Parathyroid adenoma (tissue), 2 donors: ENCODE results near the gene HBM.
"Not testable (repeated sequence)": the region's sequence is repeated elsewhere in the genome, so short reads cannot be mapped to it uniquely, and the experiment has no call there.

ENCODE experiments used
- H2AFZ ChIP-seq: fragments of 300-600 bp; sonication (generic); one replicate; pipeline ENCODE4 v1.7.0; 2017; ENCODE audit warnings: antibody characterized with exemption, mild to moderate bottlenecking
- H3K27ac ChIP-seq: fragments of 300-600 bp; sonication (generic); one replicate; pipeline ENCODE4 v1.7.0; 2017
- H3K27me3 ChIP-seq: fragments of 300-600 bp; sonication (generic); one replicate; pipeline ENCODE4 v1.7.0; 2017; ENCODE audit warnings: low read length; ENCODE audit not compliant: control insufficient read depth, insufficient read depth
- H3K36me3 ChIP-seq: fragments of 300-600 bp; sonication (generic); one replicate; pipeline ENCODE4 v1.7.0; 2017; ENCODE audit warnings: low read length; ENCODE audit not compliant: control insufficient read depth, insufficient read depth
- H3K4me1 ChIP-seq: fragments of 300-600 bp; sonication (generic); one replicate; pipeline ENCODE4 v1.7.0; 2017; ENCODE audit warnings: control low read depth
- H3K4me2 ChIP-seq: fragments of 300-600 bp; sonication (generic); one replicate; pipeline ENCODE4 v1.7.0; 2017; ENCODE audit warnings: low read length
- H3K4me3 ChIP-seq: fragments of 300-600 bp; sonication (generic); one replicate; pipeline ENCODE4 v1.7.0; 2017; ENCODE audit warnings: low read depth, low read length
- H3K79me2 ChIP-seq: fragments of 300-600 bp; sonication (generic); one replicate; pipeline ENCODE4 v1.7.0; 2017; ENCODE audit warnings: control low read depth
- H3K9ac ChIP-seq: fragments of 300-600 bp; sonication (generic); one replicate; pipeline ENCODE4 v1.7.0; 2017; ENCODE audit warnings: mild to moderate bottlenecking
- H3K9me3 ChIP-seq: fragments of 300-600 bp; sonication (generic); one replicate; pipeline ENCODE4 v1.7.0; 2017; ENCODE audit warnings: low read length; ENCODE audit not compliant: control insufficient read depth
- CTCF ChIP-seq: fragments of 300-600 bp; sonication (generic); IDR thresholded peaks from one replicate; pipeline ENCODE4 v1.7.0; 2017; ENCODE audit warnings: antibody characterized with exemption, mild to moderate bottlenecking
- donor health status: primary hyperparathyroidism.

The HBM gene

DNA sequence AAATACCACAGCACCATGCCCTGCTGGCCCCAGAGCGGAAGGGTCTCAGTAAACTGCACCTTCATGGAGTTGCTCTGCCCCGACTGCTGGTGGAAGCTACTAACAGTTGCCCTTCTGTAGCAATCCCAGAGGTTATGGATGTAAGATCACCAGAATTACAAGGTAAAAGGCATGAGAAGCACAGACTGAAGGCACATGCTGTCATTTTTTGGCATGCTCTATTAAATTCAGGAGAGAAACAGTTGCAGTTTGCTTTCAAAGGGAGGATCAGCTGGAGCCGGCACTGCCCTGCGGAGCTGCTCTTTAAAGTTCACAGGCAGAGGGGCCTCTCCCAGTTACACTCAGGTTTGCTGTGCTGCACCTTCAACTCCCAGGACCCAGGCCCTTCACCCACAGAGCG is 46.5 kb upstream of the HBM start:
- Histone ChIP-seq H3K4me2 (no peak overlapping the region), H3K79me2 (no peaks in the 10 kb centered on the region), H3K9me3 (no peaks in the 10 kb centered on the region), H3K27me3 (no peaks in the 10 kb centered on the region), H3K4me3 (no peak overlapping the region), H3K9ac (no peak overlapping the region), H2AFZ (no peak overlapping the region), H3K27ac (no peak overlapping the region), H3K36me3 (no peaks in the 10 kb centered on the region), H3K4me1 (no peaks in the 10 kb centered on the region)
- TF ChIP-seq CTCF = no peak

GRCh38 chr16:119835-120491 is 45.8 kb upstream of the HBM start:
- Histone ChIP-seq H3K4me3 (no peak overlapping the region), H3K9me3 (no peaks in the 10 kb centered on the region), H3K36me3 (no peaks in the 10 kb centered on the region), H3K27ac (no peak overlapping the region), H3K9ac (no peak overlapping the region), H3K79me2 (no peaks in the 10 kb centered on the region), H3K4me2 (no peak overlapping the region), H3K27me3 (no peaks in the 10 kb centered on the region), H3K4me1 (no peaks in the 10 kb centered on the region), H2AFZ (no peak overlapping the region)
- no peak for TF ChIP-seq CTCF

GRCh38 chr16:120756-121155 is 45.0 kb upstream of the HBM start:
- H3K27me3 ChIP-seq = no peaks in the 10 kb centered on the region
- no peaks in the 10 kb centered on the region for H3K36me3 ChIP-seq
- no peak for TF ChIP-seq CTCF
- no peak overlapping the region for H3K4me3 ChIP-seq
- no peak overlapping the region for H3K4me2 ChIP-seq
- no peaks in the 10 kb centered on the region for H3K4me1 ChIP-seq
- H3K9me3 ChIP-seq = no peaks in the 10 kb centered on the region
- H3K79me2 ChIP-seq = no peaks in the 10 kb centered on the region
- no peak overlapping the region for H3K27ac ChIP-seq
- no peak overlapping the region for H2AFZ ChIP-seq
- H3K9ac ChIP-seq = no peak overlapping the region

- TF ChIP-seq CTCF = no peak
- no peaks in the 10 kb centered on the region for H3K79me2 ChIP-seq
- no peak overlapping the region for H2AFZ ChIP-seq
- H3K27me3 ChIP-seq = no peaks in the 10 kb centered on the region
- H3K4me3 ChIP-seq = no peak overlapping the region
- no peak overlapping the region for H3K9ac ChIP-seq
- H3K4me1 ChIP-seq = no peaks in the 10 kb centered on the region
- H3K36me3 ChIP-seq = no peaks in the 10 kb centered on the region
- H3K27ac ChIP-seq = no peak overlapping the region
- H3K9me3 ChIP-seq = no peaks in the 10 kb centered on the region
- H3K4me2 ChIP-seq = no peak overlapping the region
Measured at GRCh38 chr16:122361-122760, 43.4 kb upstream of the HBM start.

DNA sequence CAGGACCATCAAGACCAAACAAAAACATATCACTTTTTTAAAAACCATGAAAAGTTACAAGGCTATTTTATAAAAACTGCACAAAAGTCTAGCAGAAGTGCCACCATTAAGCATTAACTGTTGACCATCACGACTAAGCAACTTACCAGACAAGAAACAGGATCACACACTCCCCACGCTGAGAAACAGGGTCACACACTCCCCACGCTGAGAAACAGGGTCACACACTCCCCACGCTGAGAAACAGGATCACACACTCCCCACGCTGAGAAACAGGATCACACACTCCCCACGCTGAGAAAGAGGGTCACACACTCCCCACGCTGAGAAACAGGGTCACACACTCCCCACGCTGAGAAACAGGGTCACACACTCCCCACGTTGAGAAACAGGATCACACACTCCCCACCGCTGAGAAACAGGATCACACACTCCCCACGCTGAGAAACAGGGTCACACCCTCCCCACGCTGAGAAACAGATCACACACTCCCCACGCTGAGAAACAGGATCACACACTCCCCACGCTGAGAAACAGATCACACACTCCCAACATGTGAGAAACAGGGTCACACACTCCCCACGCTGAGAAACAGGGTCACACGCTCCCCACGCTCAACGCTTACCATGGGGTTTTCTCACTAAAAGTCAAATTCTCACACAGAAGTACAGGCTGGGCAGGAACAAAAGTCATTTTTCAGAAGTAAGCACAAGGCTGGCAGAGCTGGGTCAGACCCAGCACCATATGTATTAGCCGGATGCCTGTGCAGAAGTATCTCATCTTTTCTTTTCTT is 42.0 kb upstream of the HBM start:
- not testable (repeated sequence) for H3K9ac ChIP-seq, H3K9me3 ChIP-seq, H3K36me3 ChIP-seq, H3K27ac ChIP-seq, H3K4me3 ChIP-seq, H3K4me1 ChIP-seq, H3K27me3 ChIP-seq, H2AFZ ChIP-seq, H3K4me2 ChIP-seq, H3K79me2 ChIP-seq
